Amygdala (tissue), 56 donors: ENCODE data around the gene ZNF823.
A peak's percentile ranks its signal among the peaks of the same experiment; 100 is the strongest.
"Not testable (repeated sequence)": the region's sequence is repeated elsewhere in the genome, so short reads cannot be mapped to it uniquely, and the experiment has no call there.

Source experiments
- DNase-seq, 56 donors: peaks; one replicate each; lab custom pipeline; 2025; lab: John Stamatoyannopoulos, UW

The ZNF823 gene

GRCh38 chr19:11684987-11685675, 53.6 kb downstream of the ZNF823 start:
- no peak for DNase-seq

- no peak for DNase-seq
These were observed 58.0 kb downstream of the ZNF823 start for GRCh38 chr19:11680689-11681302.

GRCh38 chr19:11678504-11678903, 60.2 kb downstream of the ZNF823 start:
- no peak for DNase-seq

DNA sequence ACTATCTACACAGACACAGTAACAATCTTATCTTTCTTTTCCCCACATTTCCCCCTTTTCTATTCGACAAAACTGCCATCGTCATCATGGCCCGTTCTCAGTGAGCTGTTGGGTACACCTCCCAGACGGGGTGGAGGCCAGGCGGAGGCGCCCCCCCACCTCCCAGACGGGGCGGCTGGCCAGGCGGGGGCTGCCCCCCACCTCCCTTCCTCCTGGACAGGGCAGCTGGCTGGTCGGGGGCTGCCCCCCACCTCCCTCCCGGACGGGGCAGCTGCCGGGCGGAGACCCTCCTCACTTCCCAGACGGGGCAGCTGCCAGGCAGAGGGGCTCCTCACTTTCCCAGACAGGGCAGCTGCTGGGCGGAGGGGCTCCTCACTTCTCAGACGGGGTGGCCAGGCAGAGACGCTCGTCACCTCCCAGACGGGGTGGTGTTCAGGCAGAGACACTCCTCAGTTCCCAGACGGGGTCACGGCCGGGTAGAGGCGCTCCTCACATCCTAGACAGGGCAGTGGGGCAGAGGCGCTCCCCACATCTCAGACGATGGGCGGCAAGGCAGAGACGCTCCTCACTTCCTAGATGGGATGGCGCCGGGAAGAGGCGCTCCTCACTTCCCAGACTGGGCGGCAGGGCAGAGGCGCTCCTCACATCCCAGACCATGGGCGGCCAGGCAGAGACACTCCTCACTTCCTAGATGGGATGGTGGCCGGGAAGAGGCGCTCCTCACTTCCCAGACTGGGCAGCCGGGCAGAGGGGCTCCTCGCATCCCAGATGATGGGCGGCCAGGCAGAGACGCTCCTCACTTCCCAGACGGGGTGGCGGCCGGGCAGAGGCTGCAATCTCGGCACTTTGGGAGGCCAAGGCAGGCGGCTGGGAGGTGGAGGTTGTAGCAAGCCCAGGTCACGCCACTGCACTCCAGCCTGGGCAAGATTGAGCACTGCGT, 61.8 kb downstream of the ZNF823 start:
- not testable (repeated sequence) for DNase-seq

DNA sequence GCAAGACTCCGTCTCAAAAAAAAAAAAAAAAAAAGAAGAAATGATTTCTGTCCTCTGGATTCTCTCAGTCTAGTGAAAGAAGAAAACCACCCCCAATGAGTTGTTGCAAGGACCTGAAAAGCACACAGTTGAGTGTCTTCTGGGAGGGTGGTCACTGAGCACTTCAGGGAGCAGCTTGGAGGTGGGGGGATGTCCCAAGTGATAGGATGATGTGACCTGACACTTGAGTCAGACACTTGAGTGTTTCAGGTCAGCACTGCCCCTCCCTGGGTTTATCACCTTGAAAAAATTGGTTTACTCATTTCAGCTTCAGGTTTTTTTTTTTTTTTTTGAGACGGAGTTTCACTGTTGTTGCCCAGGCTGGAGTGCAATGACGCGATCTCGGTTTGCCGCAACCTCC, 63.2 kb downstream of the ZNF823 start:
- DNase-seq: no peak

GRCh38 chr19:11674067-11674492, 64.7 kb downstream of the ZNF823 start:
- no peak for DNase-seq

GRCh38 chr19:11673608-11674041, 65.1 kb downstream of the ZNF823 start:
- peak in 55 of 56 donors; percentile 2 to 83 (median 62) for DNase-seq
